ENCODE measurements around the gene TBX10.

DNA sequence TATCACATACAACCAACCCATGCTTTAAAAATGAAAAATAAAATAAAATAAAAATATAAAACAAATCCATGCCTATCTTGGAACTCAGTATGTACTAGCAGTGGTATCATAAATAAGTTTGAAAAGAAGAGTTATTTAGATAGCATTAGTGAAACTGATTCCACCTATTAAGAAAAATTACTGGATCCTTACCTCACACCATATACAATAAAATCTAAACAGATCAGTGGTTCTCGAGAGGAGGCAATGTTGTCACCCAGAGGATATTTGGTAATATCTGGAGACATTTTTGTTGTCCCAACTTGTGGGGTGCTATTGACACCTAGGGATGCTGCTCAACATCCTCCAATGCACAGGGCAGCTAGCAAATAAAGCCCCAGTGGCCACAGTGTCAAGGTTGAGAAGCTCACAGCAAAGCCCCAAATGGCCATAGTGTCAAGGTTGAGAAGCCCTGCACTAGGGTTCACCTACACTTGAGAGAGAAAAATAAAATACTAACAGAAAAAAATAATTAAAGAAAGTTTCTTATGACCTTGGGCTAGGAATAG is 42.7 kb downstream of the TBX10 start:
- TF ChIP-seq, protein P1, sequence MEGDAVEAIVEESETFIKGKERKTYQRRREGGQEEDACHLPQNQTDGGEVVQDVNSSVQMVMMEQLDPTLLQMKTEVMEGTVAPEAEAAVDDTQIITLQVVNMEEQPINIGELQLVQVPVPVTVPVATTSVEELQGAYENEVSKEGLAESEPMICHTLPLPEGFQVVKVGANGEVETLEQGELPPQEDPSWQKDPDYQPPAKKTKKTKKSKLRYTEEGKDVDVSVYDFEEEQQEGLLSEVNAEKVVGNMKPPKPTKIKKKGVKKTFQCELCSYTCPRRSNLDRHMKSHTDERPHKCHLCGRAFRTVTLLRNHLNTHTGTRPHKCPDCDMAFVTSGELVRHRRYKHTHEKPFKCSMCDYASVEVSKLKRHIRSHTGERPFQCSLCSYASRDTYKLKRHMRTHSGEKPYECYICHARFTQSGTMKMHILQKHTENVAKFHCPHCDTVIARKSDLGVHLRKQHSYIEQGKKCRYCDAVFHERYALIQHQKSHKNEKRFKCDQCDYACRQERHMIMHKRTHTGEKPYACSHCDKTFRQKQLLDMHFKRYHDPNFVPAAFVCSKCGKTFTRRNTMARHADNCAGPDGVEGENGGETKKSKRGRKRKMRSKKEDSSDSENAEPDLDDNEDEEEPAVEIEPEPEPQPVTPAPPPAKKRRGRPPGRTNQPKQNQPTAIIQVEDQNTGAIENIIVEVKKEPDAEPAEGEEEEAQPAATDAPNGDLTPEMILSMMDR (IDR thresholded peaks at IDR 0.05) = no peak
- TF ChIP-seq POLR2A (IDR thresholded peaks at IDR 0.05) = no peak

All from gastroesophageal sphincter (tissue), 3 donors.